PFSK-1 (cell line): ENCODE measurements around the gene HOXD10.

Experiments used
- FOXP2 ChIP-seq: optimal IDR thresholded peaks from 2 replicates; pipeline ENCODE3; 2011; ENCODE audit warnings: borderline replicate concordance, control low read depth, inconsistent platforms; ENCODE audit not compliant: insufficient read depth; ENCODE audit errors: extremely low read length, extremely low read depth
- POLR2AphosphoS5 ChIP-seq: IDR thresholded peaks from 2 replicates; pipeline ENCODE4 v1.6.1; 2012; ENCODE audit warnings: low read depth, mild to moderate bottlenecking, control low read depth, low read length, moderate library complexity
- SIN3A ChIP-seq: IDR thresholded peaks from 2 replicates; pipeline ENCODE4 v1.6.1; 2012; ENCODE audit warnings: mild to moderate bottlenecking, low read length, moderate library complexity, borderline replicate concordance; ENCODE audit not compliant: insufficient read depth
- TAF1 ChIP-seq: IDR thresholded peaks from 2 replicates; pipeline ENCODE4 v1.6.1; 2012; ENCODE audit warnings: low read length, control low read depth, borderline replicate concordance; ENCODE audit not compliant: insufficient read depth
- TF ChIP-seq, protein P1 (sequence below), 2 experiments: IDR thresholded peaks; 2 replicates each; pipeline versions ENCODE4 v1.6.1 to v1.8.0; 2011 to 2012; ENCODE audit warnings: low read depth in 2 of 2, low read length in 2 of 2, control low read depth in 1 of 2, inconsistent platforms in 1 of 2, mild to moderate bottlenecking in 1 of 2, moderate library complexity in 1 of 2; ENCODE audit not compliant: insufficient read depth in 1 of 2

The HOXD10 gene

DNA sequence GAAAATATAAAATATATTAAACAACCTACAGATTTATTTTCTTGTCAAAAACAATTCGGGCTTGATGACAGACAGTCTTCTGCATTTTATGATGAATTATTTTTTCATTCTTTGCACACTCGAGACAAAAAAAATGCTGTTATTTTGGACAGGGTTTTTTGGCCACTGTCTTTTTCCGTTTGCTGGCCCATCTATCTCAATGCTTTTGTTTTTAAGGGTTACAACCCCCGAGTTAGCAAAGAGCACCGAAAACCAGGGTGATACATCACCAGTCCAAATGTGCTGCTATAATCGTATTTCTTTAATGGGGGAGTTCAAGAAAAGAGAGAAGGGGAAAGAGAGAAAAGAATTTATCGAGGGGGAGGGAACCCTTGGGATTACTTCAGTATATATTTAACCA is 40.5 kb upstream of the HOXD10 start:
- no peak for TF ChIP-seq SIN3A
- no peak for TF ChIP-seq POLR2AphosphoS5
- TF ChIP-seq TAF1, result no peak
- no peak for TF ChIP-seq FOXP2
- TF ChIP-seq, protein P1, sequence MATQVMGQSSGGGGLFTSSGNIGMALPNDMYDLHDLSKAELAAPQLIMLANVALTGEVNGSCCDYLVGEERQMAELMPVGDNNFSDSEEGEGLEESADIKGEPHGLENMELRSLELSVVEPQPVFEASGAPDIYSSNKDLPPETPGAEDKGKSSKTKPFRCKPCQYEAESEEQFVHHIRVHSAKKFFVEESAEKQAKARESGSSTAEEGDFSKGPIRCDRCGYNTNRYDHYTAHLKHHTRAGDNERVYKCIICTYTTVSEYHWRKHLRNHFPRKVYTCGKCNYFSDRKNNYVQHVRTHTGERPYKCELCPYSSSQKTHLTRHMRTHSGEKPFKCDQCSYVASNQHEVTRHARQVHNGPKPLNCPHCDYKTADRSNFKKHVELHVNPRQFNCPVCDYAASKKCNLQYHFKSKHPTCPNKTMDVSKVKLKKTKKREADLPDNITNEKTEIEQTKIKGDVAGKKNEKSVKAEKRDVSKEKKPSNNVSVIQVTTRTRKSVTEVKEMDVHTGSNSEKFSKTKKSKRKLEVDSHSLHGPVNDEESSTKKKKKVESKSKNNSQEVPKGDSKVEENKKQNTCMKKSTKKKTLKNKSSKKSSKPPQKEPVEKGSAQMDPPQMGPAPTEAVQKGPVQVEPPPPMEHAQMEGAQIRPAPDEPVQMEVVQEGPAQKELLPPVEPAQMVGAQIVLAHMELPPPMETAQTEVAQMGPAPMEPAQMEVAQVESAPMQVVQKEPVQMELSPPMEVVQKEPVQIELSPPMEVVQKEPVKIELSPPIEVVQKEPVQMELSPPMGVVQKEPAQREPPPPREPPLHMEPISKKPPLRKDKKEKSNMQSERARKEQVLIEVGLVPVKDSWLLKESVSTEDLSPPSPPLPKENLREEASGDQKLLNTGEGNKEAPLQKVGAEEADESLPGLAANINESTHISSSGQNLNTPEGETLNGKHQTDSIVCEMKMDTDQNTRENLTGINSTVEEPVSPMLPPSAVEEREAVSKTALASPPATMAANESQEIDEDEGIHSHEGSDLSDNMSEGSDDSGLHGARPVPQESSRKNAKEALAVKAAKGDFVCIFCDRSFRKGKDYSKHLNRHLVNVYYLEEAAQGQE (IDR thresholded peaks at IDR 0.05; ENCODE audit: insufficient read depth in 1 of 2, low read depth in 2 of 2, low read length in 2 of 2), result no peak

GRCh38 chr2:176076796-176077195 is 39.8 kb upstream of the HOXD10 start:
- TF ChIP-seq TAF1, result no peak
- no peak for TF ChIP-seq POLR2AphosphoS5
- TF ChIP-seq, protein P1 (IDR thresholded peaks at IDR 0.05; ENCODE audit: insufficient read depth in 1 of 2, low read depth in 2 of 2, low read length in 2 of 2), result no peak
- TF ChIP-seq SIN3A, result no peak
- TF ChIP-seq FOXP2, result no peak

- TF ChIP-seq, protein P1 (IDR thresholded peaks at IDR 0.05; ENCODE audit: insufficient read depth in 1 of 2, low read depth in 2 of 2, low read length in 2 of 2), result no peak
- no peak for TF ChIP-seq POLR2AphosphoS5
- no peak for TF ChIP-seq TAF1
- no peak for TF ChIP-seq SIN3A
- TF ChIP-seq FOXP2, result no peak
Measured at GRCh38 chr2:176078541-176079284, 37.9 kb upstream of the HOXD10 start.

DNA sequence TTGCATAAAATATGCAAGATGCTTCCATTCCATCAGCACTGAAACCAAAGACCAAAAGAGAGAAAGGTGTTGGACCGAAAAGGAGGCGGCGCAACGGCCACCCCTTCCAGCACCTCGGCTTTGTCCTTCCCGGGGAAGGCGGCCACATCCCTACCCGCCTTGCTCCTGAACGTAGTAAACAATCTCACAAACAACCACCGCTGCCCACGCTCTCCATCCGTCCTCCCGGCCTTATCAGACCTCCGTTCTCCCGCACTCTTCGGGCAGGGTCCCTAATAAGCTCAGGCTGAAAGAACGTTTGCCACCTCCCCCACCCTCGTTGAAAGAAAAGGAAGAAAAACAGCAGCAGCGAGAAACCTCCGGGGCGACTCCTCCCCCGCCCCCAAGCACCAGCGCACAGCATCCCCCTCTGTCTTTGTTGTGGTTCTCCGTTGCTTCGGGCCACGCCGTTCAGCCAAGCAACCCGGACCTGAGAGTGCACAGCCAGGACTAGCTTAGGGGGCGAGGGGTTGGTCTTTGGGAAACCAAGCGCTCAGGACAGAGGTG is 37.2 kb upstream of the HOXD10 start:
- no peak for TF ChIP-seq FOXP2
- TF ChIP-seq, protein P1 (IDR thresholded peaks at IDR 0.05; ENCODE audit: insufficient read depth in 1 of 2, low read depth in 2 of 2, low read length in 2 of 2), result no peak
- no peak for TF ChIP-seq SIN3A
- no peak for TF ChIP-seq TAF1
- no peak for TF ChIP-seq POLR2AphosphoS5
